GM12892 (cell line): Measurements from ENCODE around the gene PHLPP1.

ENCODE experiments used
- POLR2A ChIP-seq: IDR thresholded peaks from 2 replicates; pipeline ENCODE4 v1.6.1; 2011; ENCODE audit warnings: low read depth, low read length, control low read depth
- POLR2AphosphoS5 ChIP-seq: IDR thresholded peaks from 2 replicates; pipeline ENCODE4 v1.6.1; 2011; ENCODE audit warnings: low read depth, low read length, control low read depth
- TAF1 ChIP-seq: IDR thresholded peaks from 2 replicates; pipeline ENCODE4 v1.6.1; 2011; ENCODE audit warnings: low read depth, mild to moderate bottlenecking, control low read depth, low read length, borderline replicate concordance

DNA sequence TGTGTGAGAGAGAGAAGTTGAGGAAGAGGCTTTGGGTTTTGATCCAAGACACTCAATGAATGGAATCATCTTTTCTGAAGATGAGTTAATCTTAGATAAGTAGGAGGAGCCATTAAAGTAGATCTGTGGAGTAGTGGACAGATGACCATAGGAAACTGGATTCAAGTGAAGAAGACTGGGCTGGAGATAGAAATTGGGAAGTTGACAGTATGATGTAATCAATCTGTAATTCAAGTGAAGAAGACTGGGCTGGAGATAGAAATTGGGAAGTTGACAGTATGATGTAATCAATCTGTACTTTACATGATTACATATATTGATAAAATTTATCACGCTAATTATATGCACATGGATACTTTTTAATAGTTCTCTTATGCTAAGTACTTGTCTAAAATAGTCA is 92.8 kb downstream of the PHLPP1 start:
- TF ChIP-seq POLR2A, result no peak
- no peak for TF ChIP-seq POLR2AphosphoS5
- no peak for TF ChIP-seq TAF1
